Measurements from ENCODE around the gene NUDT2.

DNA sequence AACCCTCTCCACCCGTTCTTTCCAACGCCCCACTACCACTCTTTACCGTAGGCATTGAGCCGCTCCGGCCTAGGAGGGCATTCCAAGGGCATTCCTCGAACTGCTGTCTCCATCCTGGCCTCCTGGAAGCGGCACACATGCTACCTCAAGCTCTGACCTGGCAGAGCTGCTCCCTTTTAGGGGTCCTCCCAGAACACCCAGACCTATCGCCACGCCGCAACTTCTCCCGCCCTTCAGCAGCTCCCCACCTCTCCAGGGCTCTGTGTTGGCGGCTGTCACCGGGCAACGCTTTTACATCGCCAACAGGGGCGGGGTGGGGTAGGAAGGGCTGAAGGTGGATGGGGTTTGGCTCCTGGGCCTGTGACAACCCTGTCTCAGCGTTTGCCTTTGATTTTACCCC is 52.0 kb downstream of the NUDT2 start:
- TF ChIP-seq, protein P1, sequence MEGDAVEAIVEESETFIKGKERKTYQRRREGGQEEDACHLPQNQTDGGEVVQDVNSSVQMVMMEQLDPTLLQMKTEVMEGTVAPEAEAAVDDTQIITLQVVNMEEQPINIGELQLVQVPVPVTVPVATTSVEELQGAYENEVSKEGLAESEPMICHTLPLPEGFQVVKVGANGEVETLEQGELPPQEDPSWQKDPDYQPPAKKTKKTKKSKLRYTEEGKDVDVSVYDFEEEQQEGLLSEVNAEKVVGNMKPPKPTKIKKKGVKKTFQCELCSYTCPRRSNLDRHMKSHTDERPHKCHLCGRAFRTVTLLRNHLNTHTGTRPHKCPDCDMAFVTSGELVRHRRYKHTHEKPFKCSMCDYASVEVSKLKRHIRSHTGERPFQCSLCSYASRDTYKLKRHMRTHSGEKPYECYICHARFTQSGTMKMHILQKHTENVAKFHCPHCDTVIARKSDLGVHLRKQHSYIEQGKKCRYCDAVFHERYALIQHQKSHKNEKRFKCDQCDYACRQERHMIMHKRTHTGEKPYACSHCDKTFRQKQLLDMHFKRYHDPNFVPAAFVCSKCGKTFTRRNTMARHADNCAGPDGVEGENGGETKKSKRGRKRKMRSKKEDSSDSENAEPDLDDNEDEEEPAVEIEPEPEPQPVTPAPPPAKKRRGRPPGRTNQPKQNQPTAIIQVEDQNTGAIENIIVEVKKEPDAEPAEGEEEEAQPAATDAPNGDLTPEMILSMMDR (IDR thresholded peaks at IDR 0.05; ENCODE audit: low read depth, low read length, poor library complexity, severe bottlenecking), result no peak
- TF ChIP-seq EZH2phosphoT487 (IDR thresholded peaks at IDR 0.05; ENCODE audit: borderline replicate concordance, low read length), result no peak

Measured in DOHH2 (cell line).